ENCODE data around the gene RTRAF. TPM values are rescaled to one million over a fixed set of nuclear protein-coding genes. Genes with fewer than 3 reads are reported as not detected.

Gene RTRAF
- polyA plus RNA-seq (ENCODE audit: insufficient read length in 10 of 10): 100 to 1,000 TPM; 216 to 287 (median 247) TPM
- long read RNA-seq, donor 1, full-length matches to known transcripts: 89 of 152 reads
- long read RNA-seq, donor 1, partial matches to known transcripts: 63 of 152 reads
- long read RNA-seq, donor 1, other reads (novel, unspliced or antisense): 0 of 152 reads
- long read RNA-seq, donor 2, full-length matches to known transcripts: 73 of 73 reads
- long read RNA-seq, donor 2, partial matches to known transcripts: 0 of 73 reads
- long read RNA-seq, donor 2, other reads (novel, unspliced or antisense): 0 of 73 reads
- long read RNA-seq, donor 3: 0 reads
- long read RNA-seq, donor 4, full-length matches to known transcripts: 61 of 61 reads
- long read RNA-seq, donor 4, partial matches to known transcripts: 0 of 61 reads
- long read RNA-seq, donor 4, other reads (novel, unspliced or antisense): 0 of 61 reads
- long read RNA-seq, donor 5, full-length matches to known transcripts: 111 of 116 reads
- long read RNA-seq, donor 5, partial matches to known transcripts: 0 of 116 reads
- long read RNA-seq, donor 5, other reads (novel, unspliced or antisense): 5 of 116 reads
- long read RNA-seq, donor 6, full-length matches to known transcripts: 110 of 110 reads
- long read RNA-seq, donor 6, partial matches to known transcripts: 0 of 110 reads
- long read RNA-seq, donor 6, other reads (novel, unspliced or antisense): 0 of 110 reads
- long read RNA-seq, donor 7, full-length matches to known transcripts: 60 of 134 reads
- long read RNA-seq, donor 7, partial matches to known transcripts: 57 of 134 reads
- long read RNA-seq, donor 7, other reads (novel, unspliced or antisense): 17 of 134 reads
- long read RNA-seq, donor 8, full-length matches to known transcripts: 68 of 150 reads
- long read RNA-seq, donor 8, partial matches to known transcripts: 59 of 150 reads
- long read RNA-seq, donor 8, other reads (novel, unspliced or antisense): 23 of 150 reads
- long read RNA-seq, donor 9, full-length matches to known transcripts: 8 of 8 reads
- long read RNA-seq, donor 9, partial matches to known transcripts: 0 of 8 reads
- long read RNA-seq, donor 9, other reads (novel, unspliced or antisense): 0 of 8 reads

GRCh38 chr14:51989293-51990234 lies at the start of gene RTRAF:
RTRAF (plus strand) TSS chr14:51989546; CDS start chr14:51989640, 94 bp downstream.
- peak; percentile 92 to 98 (median 95) for DNase-seq

- peak in 1 of 3 donors; percentile 38 for DNase-seq
Measured at GRCh38 chr14:51939755-51940301, 49.5 kb upstream of the RTRAF start.

GRCh38 chr14:51942971-51943370 lies 46.4 kb upstream of the RTRAF start:
- DNase-seq: no peak

- DNase-seq: no peak
Measured at GRCh38 chr14:51950007-51950406, 39.3 kb upstream of the RTRAF start.

- DNase-seq: no peak
Measured at GRCh38 chr14:51951656-51952055, 37.7 kb upstream of the RTRAF start.

- no peak for DNase-seq
Measured at GRCh38 chr14:51954031-51954430, 35.3 kb upstream of the RTRAF start.

- DNase-seq: no peak
Measured at GRCh38 chr14:51954657-51955056, 34.7 kb upstream of the RTRAF start.

- DNase-seq: peak in 2 of 3 donors; percentile 16 to 28
Measured at GRCh38 chr14:51957950-51958349, 31.4 kb upstream of the RTRAF start.

- DNase-seq: no peak
Measured at GRCh38 chr14:51959928-51960327, 29.4 kb upstream of the RTRAF start.

GRCh38 chr14:51960866-51961265 lies 28.5 kb upstream of the RTRAF start:
- DNase-seq: no peak

- DNase-seq: no peak
Measured at GRCh38 chr14:51962711-51963110, 26.6 kb upstream of the RTRAF start.

GRCh38 chr14:51963286-51963685 lies 26.1 kb upstream of the RTRAF start:
- DNase-seq: peak; percentile 36 to 75 (median 42)

GRCh38 chr14:51967521-51967920 lies 21.8 kb upstream of the RTRAF start:
- no peak for DNase-seq

- DNase-seq: no peak
Measured at GRCh38 chr14:51969852-51970540, 19.4 kb upstream of the RTRAF start.

GRCh38 chr14:51972566-51972965 lies 16.8 kb upstream of the RTRAF start:
- no peak for DNase-seq

- no peak for DNase-seq
Measured at GRCh38 chr14:51977075-51977474, 12.3 kb upstream of the RTRAF start.

GRCh38 chr14:51978681-51979085 lies 10.7 kb upstream of the RTRAF start:
- DNase-seq: no peak

- DNase-seq: peak; percentile 75 to 91 (median 86)
Measured at GRCh38 chr14:51979088-51979709, 10.1 kb upstream of the RTRAF start.

GRCh38 chr14:51981218-51981854 lies 8.0 kb upstream of the RTRAF start:
- no peak for DNase-seq
